Activated CD4-positive, alpha-beta T cell treated with anti-CD3 and anti-CD28 coated beads, Interleukin-2, amount 50 U/mL, for 4 hours (primary cell): ENCODE results near the gene PALD1.
A peak's percentile ranks its signal among the peaks of the same experiment; 100 is the strongest.

Source experiments
- DNase-seq, 2 experiments: peaks; one replicate each; pipeline ENCODE4 v3.0.0-alpha.2; 2020

Gene PALD1

DNA sequence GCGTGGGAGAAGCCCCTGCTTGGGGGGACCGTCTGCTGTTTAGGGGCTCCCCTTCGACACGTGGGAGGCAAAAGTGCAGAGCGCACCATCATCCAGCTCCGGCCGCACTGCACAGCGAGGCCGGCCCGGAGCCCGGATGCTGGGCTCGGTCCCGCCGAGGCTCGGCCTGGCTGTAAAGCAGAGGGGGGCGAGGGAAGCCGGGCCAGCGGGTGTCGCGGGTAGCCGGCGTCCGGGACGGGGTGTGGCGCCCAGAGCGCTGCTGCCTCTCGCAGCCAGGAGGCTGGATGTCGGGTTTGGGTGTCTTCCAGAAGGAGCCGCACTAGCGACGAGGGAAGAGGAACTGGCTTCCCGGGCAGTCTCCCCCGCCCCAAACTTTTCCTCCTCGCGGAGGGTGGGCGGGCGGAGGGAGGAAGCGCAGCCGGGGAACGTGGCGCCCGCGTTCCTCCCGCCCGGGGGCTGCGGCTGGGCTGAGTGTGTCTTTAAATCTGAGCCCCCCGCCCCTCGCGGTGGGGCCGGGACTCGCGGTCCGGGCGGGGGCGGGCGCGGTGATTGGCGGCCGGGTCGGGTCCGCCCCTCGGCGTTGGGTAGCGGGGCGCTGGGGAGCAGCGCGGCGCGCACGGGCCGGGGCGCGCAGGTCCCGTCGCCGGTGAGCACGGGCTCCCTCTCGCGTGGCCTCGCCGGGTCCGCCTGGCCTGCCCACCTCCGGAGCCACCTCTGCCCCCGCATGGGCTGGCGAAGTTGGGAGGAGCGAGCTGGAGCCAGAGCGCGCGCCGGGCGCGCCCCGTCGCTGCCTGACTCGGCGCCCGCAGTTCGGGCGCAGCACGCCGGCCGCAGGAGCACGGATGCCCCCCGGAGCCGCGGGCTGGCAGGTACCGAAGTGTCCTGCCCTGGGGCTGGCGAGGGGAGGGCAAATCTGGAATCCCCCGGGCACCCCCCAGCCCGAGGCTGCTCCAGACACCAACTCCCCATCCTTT, at the start of gene PALD1:
Gene PALD1 (plus strand): TSS at position 577 of the 974 bp plus-strand sequence. CDS start 47,185 bp downstream, outside the sequence.
- peak; percentile 31 to 47 for DNase-seq

DNA sequence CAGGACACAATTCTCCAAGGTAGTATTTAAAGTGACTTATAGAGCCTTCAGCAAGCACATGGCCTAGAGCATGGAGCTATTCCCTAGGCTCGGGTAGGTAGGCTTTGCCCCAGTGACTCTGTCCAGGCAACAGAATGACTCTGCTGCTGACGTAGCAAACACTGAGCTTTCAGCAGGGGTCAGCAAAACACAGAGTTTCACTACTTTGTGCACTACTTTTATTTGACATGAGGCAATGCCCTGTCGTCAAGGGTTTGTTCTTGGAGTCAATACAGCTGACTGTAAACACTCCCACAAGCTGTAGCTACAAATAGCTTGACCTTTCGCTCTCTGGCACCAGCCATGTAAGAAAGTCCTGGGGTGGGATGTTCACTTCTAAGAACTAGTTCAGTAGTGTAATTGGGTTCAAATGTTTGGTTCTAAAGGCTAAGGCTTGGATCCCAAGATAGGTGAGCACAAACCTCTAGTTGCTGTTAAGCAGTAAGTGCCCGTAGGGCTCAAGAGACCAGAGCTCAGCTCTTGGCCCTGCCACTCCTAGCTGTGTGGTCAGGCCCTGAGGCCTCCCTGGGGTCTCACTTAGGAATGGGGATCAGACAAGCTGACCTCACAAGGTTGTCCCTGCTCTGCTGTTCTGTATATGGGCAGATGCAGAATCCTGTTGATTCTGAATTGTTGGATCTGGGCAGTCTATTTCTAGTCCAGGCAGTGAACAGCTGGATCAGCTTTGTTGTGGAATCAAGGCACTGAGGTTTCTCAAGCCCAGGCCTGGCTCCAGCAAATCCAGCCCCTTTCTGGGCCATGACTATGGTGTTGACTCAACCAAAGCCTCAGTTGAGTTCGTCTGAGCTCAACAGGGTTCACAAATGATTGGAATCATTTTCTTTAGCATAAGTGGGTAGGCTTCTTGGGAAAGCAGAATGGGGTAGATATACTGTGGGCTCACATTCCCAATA, 47.8 kb upstream of the PALD1 start:
- DNase-seq: no peak

DNA sequence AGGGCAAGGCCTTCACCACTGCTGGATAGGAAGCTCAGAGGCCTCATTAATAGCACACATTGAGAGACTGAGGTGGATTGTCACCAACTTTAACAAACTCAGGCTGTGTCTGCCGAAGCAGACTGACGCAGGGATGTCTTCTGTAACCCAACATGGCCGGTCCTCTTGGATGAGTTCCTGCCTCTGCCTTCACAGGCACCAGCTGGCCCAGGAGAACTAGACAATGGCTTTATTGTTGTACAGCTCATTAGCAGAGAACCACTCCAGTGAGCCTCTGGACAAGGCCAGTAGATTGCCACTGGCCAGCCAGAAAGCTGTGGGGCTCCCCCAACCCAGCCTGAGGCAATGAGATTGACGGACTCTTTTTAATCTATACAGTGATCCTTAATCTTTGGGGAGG, 46.5 kb upstream of the PALD1 start:
- no peak for DNase-seq

- no peak for DNase-seq
Measured at GRCh38 chr10:70432561-70433263, 45.9 kb upstream of the PALD1 start.

DNA sequence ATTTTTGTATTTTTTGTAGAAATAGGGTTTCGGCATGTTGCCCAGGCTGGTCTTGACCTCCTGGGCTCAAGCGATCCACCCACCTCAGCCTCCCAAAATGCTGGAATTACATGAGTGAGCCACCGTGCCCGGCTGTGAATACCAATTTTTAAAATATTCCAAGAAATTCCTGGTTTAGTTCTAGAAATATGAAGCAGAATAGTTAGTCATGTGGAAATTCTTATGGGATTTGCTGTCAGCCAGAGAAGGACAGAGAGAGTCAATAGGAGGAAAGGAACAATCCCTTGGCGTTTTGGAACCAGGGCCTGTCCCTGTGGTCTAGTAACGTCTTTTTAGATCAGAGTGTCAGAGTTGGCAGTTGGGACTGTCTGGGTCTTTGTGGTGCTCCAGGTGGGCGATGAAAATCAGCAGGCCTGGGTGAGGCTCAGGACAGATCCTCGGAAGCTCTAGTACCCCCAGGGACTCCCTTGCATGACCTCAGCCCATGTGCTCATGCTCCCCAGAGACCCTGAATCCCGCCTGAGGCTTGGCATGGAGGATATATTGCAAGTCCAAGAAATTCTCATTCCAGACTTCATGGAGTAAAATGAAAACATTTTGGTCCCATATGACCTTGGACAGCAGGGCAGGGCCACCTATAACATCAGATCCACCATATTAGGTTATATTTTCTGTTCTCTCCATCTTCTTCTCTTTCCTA, 44.8 kb upstream of the PALD1 start:
- no peak for DNase-seq

GRCh38 chr10:70435241-70436085, 43.1 kb upstream of the PALD1 start:
- DNase-seq: no peak

DNA sequence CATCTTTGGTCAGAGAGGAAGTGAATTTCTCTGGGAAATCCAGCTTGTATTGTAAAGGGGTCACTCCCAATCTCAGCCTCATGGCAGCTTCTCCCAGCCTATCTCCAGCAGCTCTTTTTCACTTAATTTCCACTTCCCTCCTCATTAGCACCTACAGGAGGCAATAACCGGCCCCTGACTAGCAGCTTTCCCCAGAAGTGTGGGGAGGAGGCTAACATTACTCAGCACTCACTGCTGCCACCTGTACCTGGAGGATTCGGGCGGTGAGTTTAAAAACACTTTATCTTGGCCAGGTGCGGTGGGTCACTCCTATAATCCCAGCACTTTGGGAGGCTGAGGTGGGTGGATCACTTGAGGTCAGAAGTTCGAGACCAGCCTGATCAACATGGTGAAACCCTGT, 40.8 kb upstream of the PALD1 start:
- DNase-seq: no peak

- no peak for DNase-seq
Measured at GRCh38 chr10:70440296-70441160, 38.0 kb upstream of the PALD1 start.

GRCh38 chr10:70441161-70441894, 37.2 kb upstream of the PALD1 start, which contains the start of gene NODAL:
NODAL (minus strand) TSS chr10:70441681; CDS start chr10:70441667, 14 bp downstream.
- DNase-seq: no peak

DNA sequence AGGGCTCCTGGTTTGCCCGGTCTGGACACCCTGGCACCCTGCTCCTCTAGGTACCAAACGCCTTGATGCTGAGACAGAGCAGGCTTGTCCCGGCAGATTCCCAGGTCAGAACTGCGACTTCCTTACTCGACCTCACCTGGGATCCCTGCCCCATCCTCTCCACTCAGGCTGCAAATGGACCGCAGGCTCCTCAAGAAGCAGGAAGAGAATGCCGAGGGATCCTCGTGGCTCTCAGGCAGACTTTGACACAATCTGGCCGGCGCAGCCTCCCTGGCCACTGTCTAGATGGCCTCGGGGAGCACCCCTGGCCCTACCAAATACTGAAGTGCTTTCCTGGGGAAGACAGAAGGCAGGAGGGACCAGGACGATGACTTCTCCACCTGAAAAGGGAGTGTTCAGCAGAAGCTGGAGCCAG, 36.7 kb upstream of the PALD1 start:
- DNase-seq: no peak

- DNase-seq: no peak
Measured at GRCh38 chr10:70442332-70442988, 36.1 kb upstream of the PALD1 start.

DNA sequence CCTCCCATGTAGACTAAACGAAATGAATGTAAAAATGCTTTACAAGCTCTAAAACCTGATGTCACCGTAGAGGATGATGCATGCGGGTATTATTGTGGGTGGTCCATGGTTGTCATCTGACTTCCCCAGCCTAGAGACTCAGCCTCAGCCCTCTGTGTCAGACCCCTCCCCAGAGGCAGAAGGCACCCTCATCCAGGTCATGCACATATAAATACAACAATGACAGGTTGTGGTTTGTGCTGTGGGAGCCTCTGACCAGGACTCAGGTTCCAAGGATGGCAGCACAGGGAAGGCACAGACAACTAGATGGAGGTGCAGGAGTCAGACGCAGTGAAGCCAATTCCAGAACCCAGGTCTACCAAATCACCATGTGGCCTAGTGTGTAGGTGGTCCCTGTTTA, 33.8 kb upstream of the PALD1 start:
- DNase-seq: no peak

GRCh38 chr10:70445718-70446657, 32.6 kb upstream of the PALD1 start:
- no peak for DNase-seq

DNA sequence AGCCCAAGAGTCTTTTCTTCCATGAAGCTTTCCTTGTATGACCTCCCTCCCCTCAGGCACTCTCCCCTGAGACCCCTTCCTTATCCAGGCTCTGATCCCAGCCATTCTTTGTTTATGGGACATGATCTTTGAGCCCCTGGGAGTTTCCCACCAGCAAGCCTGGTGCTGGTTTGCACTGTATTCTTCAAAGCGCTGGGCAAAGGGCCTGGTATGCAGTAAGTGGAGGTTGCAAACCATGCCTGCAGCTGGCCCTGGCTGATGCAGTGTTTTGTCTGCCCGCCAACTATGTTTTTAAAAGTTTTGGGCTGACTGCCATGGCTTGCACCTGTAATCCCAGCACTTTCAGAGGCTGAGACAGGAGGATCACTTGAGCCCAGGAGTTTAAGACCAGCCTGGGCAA, 30.3 kb upstream of the PALD1 start:
- no peak for DNase-seq

GRCh38 chr10:70455213-70455630, 23.3 kb upstream of the PALD1 start:
- no peak for DNase-seq

DNA sequence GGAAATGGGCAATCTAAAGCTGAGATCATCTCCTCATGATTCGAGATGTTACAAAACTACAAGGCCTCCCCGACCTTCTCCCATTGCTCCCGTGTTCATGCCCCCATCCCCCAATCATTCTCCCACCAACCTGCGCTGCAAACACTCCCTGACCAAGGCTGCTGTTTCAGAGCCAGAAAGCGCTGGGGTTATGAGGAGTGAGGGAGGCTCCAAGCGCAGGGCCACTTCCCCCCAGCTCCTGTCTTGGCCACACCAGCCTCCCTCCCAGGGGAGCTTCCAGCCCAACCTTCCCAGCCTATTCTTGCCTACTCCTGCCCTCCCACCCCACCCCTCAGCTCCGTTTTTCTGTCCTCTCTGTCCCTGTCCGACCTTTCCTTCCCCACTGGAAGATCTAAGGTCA, 22.4 kb upstream of the PALD1 start:
- DNase-seq: no peak

- DNase-seq: no peak
Measured at GRCh38 chr10:70457759-70458305, 20.7 kb upstream of the PALD1 start.
